BE2C (cell line): ENCODE data around the gene CCDC136.

Source experiments
- DNase-seq: peaks from one replicate; pipeline ENCODE4 v3.0.0-alpha.2; 2020
- H3K27me3 ChIP-seq: fragments of 250-450 bp; sonication (Bioruptor Pico); 2 replicates; pipeline ENCODE4 v1.5.1; 2020; ENCODE audit warnings: mild to moderate bottlenecking
- H3K36me3 ChIP-seq: fragments of 250-450 bp; sonication (Bioruptor Pico); 2 replicates; pipeline ENCODE4 v1.5.1; 2020; ENCODE audit warnings: mild to moderate bottlenecking
- H3K4me1 ChIP-seq: fragments of 250-450 bp; sonication (Bioruptor Pico); 2 replicates; pipeline ENCODE4 v1.5.1; 2020
- H3K4me3 ChIP-seq: 2 replicates; pipeline ENCODE4 v1.5.1; 2011; ENCODE audit warnings: low read depth, low read length
- H3K9me3 ChIP-seq: fragments of 250-450 bp; sonication (Bioruptor Pico); 2 replicates; pipeline ENCODE4 v1.5.1; 2020
- TF ChIP-seq, protein P1 (sequence below): IDR thresholded peaks from 2 replicates; pipeline ENCODE4 v1.5.1; 2012; ENCODE audit warnings: mild to moderate bottlenecking, low read depth, low read length

CCDC136 gene

GRCh38 chr7:128862571-128863432 lies 71.0 kb downstream of the CCDC136 start, which contains the start of gene ATP6V1F:
Gene ATP6V1F (plus strand): TSS chr7:128862856. CDS start chr7:128862905, 49 bp downstream.
- DNase-seq, result peak; percentile 99
- Histone ChIP-seq H3K4me1 (peaks cover 9% of the 10 kb centered on the region), H3K27me3 (no peaks in the 10 kb centered on the region), H3K4me3 (peak within 1 kb of the TSS; percentile 82), H3K9me3 (no peaks in the 10 kb centered on the region), H3K36me3 (peaks cover 13% of the 10 kb centered on the region)
- TF ChIP-seq, protein P1, sequence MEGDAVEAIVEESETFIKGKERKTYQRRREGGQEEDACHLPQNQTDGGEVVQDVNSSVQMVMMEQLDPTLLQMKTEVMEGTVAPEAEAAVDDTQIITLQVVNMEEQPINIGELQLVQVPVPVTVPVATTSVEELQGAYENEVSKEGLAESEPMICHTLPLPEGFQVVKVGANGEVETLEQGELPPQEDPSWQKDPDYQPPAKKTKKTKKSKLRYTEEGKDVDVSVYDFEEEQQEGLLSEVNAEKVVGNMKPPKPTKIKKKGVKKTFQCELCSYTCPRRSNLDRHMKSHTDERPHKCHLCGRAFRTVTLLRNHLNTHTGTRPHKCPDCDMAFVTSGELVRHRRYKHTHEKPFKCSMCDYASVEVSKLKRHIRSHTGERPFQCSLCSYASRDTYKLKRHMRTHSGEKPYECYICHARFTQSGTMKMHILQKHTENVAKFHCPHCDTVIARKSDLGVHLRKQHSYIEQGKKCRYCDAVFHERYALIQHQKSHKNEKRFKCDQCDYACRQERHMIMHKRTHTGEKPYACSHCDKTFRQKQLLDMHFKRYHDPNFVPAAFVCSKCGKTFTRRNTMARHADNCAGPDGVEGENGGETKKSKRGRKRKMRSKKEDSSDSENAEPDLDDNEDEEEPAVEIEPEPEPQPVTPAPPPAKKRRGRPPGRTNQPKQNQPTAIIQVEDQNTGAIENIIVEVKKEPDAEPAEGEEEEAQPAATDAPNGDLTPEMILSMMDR, result no peak

- H3K4me1 ChIP-seq, result peaks cover 16% of the 10 kb centered on the region
Observed at GRCh38 chr7:128863433-128863989, 71.7 kb downstream of the CCDC136 start.

GRCh38 chr7:128865303-128865702 lies 73.5 kb downstream of the CCDC136 start:
- H3K27me3 ChIP-seq, result no peaks in the 10 kb centered on the region
- H3K4me3 ChIP-seq, result no peak overlapping the region
- H3K36me3 ChIP-seq, result peaks cover 13% of the 10 kb centered on the region
- DNase-seq, result no peak
- peaks cover 17% of the 10 kb centered on the region for H3K4me1 ChIP-seq
- no peaks in the 10 kb centered on the region for H3K9me3 ChIP-seq
- TF ChIP-seq, protein P1, result no peak

More at GRCh38 chr7:128863433-128863989, 71.7 kb downstream of the CCDC136 start:
- H3K27me3 ChIP-seq, result no peaks in the 10 kb centered on the region
- peaks cover 13% of the 10 kb centered on the region for H3K36me3 ChIP-seq
- TF ChIP-seq, protein P1, result peak; percentile 70
- H3K4me3 ChIP-seq, result peak overlapping the region; percentile 82
- no peaks in the 10 kb centered on the region for H3K9me3 ChIP-seq
- peak; percentile 75 for DNase-seq

GRCh38 chr7:128865996-128866877 lies 74.5 kb downstream of the CCDC136 start:
- no peak overlapping the region for H3K4me3 ChIP-seq
- TF ChIP-seq, protein P1, result no peak
- H3K4me1 ChIP-seq, result peaks cover 13% of the 10 kb centered on the region
- H3K27me3 ChIP-seq, result no peaks in the 10 kb centered on the region
- H3K9me3 ChIP-seq, result no peaks in the 10 kb centered on the region
- peaks cover 13% of the 10 kb centered on the region for H3K36me3 ChIP-seq
- DNase-seq, result no peak

GRCh38 chr7:128867241-128867640 lies 75.5 kb downstream of the CCDC136 start:
- no peaks in the 10 kb centered on the region for H3K27me3 ChIP-seq
- H3K36me3 ChIP-seq, result peaks cover 13% of the 10 kb centered on the region
- H3K9me3 ChIP-seq, result no peaks in the 10 kb centered on the region
- DNase-seq, result no peak
- TF ChIP-seq, protein P1, result no peak
- H3K4me3 ChIP-seq, result no peak overlapping the region
- peaks cover 13% of the 10 kb centered on the region for H3K4me1 ChIP-seq
